ENCODE results near the gene GLE1. TPM values are rescaled to one million over a fixed set of nuclear protein-coding genes. Genes with fewer than 3 reads are reported as not detected.

GLE1 gene
- polyA plus RNA-seq, 1 donor = 20.7 TPM

Other genes with a start within 250 kb of the GLE1 start
- gene GOLGA2, start 228.7 kb upstream of the GLE1 start, polyA plus RNA-seq (ENCODE audit: insufficient read length) = 89.4 TPM
- gene SWI5, start 228.4 kb upstream of the GLE1 start, polyA plus RNA-seq (ENCODE audit: insufficient read length) = 21.8 TPM
- 23.5 TPM for gene TRUB2, start 182.3 kb upstream of the GLE1 start, polyA plus RNA-seq (ENCODE audit: insufficient read length)
- 34.8 TPM for gene COQ4, start 181.9 kb upstream of the GLE1 start, polyA plus RNA-seq (ENCODE audit: insufficient read length)
- 14.6 TPM for gene SLC27A4, start 164.2 kb upstream of the GLE1 start, polyA plus RNA-seq (ENCODE audit: insufficient read length)
- 70.0 TPM for gene URM1, start 133.3 kb upstream of the GLE1 start, polyA plus RNA-seq (ENCODE audit: insufficient read length)
- 114 TPM for gene CERCAM, start 83.9 kb upstream of the GLE1 start, polyA plus RNA-seq (ENCODE audit: insufficient read length)
- gene ODF2, start 48.7 kb upstream of the GLE1 start, polyA plus RNA-seq (ENCODE audit: insufficient read length) = 23.6 TPM
- gene SPTAN1, start 47.9 kb downstream of the GLE1 start, polyA plus RNA-seq (ENCODE audit: insufficient read length) = 331 TPM
- 55.3 TPM for gene DYNC2I2, start 152.1 kb downstream of the GLE1 start, polyA plus RNA-seq (ENCODE audit: insufficient read length)
- gene SET, start 184.5 kb downstream of the GLE1 start, polyA plus RNA-seq (ENCODE audit: insufficient read length) = 284 TPM
- gene PKN3, start 197.8 kb downstream of the GLE1 start, polyA plus RNA-seq (ENCODE audit: insufficient read length) = 8.6 TPM
- gene ZDHHC12, start 219.4 kb downstream of the GLE1 start, polyA plus RNA-seq (ENCODE audit: insufficient read length) = 7.6 TPM